MV-4-11 (cell line): ENCODE results near the gene TTC28.
"Not testable (repeated sequence)": the region's sequence is repeated elsewhere in the genome, so short reads cannot be mapped to it uniquely, and the experiment has no call there.

Source experiments
- DNase-seq: peaks from one replicate; lab custom pipeline; 2025; lab: John Stamatoyannopoulos, UW

TTC28 gene

DNA sequence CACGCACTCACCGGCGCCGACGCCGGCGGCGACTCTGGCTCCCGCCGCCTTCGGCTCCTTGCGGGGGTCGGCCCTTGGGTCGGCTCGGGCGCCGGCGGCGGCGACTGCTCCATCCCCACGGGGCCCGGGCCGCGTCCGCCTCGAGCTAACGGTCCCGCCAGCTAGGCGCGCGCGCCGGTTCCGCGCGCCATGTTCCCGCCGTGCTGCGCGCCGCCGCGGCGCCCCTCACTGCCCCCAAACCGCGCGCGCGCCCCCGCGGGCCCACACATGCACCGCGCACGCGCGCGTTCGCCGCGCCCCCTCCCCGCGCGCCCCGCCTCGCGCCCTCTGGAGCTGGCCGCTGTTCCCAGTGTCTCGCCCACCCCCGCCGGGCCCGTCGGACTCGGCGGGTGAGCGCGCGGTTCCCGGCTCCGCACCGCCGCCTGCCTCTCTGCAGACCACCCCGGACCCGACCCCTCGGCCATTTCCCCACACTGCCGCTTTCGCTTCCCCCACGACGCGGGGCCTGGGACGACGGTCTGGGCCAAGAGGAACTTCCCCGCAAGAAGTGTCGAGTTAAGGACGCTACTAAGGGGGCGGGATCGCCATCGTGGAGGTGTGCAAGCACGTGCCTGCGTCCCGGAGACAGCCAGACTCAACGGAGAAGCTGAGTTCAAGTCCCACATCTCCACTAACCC, at the start of gene TTC28:
Gene TTC28, minus strand, starts transcription at position 230 of the 677 bp plus-strand sequence. Its CDS starts 117 bp downstream, at position 113.
- DNase-seq: peak; percentile 67

GRCh38 chr22:28728621-28729313, 49.1 kb upstream of the TTC28 start:
- no peak for DNase-seq

- DNase-seq: no peak
Observed at GRCh38 chr22:28728002-28728401, 48.4 kb upstream of the TTC28 start.

- no peak for DNase-seq
Observed at GRCh38 chr22:28718044-28718443, 38.4 kb upstream of the TTC28 start.

GRCh38 chr22:28716686-28717085, 37.0 kb upstream of the TTC28 start:
- DNase-seq: no peak

- DNase-seq: no peak
Observed at GRCh38 chr22:28715611-28716010, 36.0 kb upstream of the TTC28 start.

DNA sequence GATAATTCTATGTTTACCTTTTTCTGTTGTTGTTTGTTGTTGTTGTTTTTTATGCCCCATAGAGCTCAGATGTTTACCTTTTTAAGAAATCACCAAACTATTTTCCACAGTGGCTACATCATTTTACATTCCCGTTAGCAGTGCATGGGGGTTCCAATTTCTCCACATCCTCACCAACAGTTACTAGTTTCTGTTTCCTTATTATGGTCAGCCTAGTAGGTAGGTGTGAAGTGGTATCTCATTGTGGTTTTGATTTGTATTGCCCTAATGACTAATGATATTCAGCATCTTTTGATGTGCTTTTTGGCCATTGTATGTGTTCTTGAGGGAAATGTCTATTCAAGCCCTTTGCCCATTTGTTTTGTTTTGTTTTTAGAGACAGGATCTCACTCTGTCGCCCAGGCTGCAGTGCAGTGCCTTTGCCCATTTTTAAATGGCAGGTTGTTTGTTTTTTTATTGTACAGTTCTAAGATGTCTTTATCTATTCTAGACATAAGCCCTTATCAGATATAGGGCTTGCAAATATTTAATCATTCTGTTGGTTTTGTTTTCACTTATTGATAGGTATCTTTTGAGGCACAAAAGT, 34.5 kb upstream of the TTC28 start:
- no peak for DNase-seq

GRCh38 chr22:28711820-28712777, 32.5 kb upstream of the TTC28 start:
- peak; percentile 51 for DNase-seq

DNA sequence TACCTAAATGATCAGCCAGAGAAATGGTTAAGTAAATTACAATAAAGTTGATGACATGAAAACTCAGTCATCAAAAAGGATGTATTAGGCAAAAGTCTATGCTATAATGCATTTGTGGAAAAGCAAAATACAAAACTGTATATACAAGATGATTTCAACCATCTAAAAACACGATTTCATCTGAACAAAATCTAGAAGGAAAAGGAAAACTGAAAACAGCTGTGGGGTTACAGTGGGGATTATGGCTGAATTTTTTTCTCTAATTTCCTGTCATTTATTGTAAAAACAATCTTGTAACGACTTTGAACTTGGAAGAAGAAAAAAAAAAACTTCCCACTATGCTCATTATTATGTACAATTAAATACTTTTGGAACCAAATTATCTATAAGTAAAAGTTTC, 31.7 kb upstream of the TTC28 start:
- no peak for DNase-seq

- no peak for DNase-seq
Observed at GRCh38 chr22:28710576-28711191, 31.0 kb upstream of the TTC28 start.

- no peak for DNase-seq
Observed at GRCh38 chr22:28710107-28710506, 30.5 kb upstream of the TTC28 start.

GRCh38 chr22:28706845-28707244, 27.2 kb upstream of the TTC28 start:
- no peak for DNase-seq

- no peak for DNase-seq
Observed at GRCh38 chr22:28703436-28703835, 23.8 kb upstream of the TTC28 start.

DNA sequence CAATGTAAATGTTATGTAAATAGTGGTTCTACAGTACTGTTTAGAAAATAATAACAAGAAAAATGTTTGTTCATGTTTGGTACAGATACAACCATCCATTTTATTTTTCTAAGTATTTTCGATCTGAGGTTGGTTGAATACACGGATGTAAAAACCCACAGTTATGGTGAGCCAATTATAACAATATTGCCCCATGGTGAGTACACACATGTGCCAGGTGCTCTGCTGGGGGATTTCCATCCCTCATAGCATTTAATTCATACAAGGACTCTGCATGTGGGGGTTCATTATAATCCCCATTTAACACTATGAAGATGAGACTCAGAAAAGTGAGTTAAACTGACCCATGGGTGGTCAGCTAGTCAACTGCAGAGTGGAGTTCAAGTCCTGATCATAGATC, 23.3 kb upstream of the TTC28 start:
- DNase-seq: no peak

- not testable (repeated sequence) for DNase-seq
Observed at GRCh38 chr22:28693041-28693760, 13.6 kb upstream of the TTC28 start.

DNA sequence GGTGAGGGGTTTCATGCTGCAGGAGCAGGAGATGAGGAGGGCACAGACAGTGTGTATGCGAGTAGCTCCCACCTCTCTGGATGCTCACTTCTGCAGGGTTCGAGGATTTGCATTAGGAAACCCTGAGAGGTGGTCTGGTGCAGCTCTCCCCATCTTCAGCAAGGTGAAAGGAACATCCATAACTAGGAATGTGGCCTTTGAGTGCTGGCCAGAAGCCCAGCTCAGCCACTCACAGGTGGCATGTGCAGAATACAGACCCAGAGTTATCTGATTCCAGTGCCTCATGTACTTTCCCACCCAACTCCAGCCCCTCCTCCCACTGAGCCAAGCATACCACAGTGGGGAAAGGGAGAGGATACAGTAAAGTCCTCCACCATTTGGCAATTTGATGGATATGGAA, 10.2 kb upstream of the TTC28 start:
- DNase-seq: not testable (repeated sequence)

- peak; percentile 80 for DNase-seq
Observed at GRCh38 chr22:28682966-28683365, 3.3 kb upstream of the TTC28 start.

DNA sequence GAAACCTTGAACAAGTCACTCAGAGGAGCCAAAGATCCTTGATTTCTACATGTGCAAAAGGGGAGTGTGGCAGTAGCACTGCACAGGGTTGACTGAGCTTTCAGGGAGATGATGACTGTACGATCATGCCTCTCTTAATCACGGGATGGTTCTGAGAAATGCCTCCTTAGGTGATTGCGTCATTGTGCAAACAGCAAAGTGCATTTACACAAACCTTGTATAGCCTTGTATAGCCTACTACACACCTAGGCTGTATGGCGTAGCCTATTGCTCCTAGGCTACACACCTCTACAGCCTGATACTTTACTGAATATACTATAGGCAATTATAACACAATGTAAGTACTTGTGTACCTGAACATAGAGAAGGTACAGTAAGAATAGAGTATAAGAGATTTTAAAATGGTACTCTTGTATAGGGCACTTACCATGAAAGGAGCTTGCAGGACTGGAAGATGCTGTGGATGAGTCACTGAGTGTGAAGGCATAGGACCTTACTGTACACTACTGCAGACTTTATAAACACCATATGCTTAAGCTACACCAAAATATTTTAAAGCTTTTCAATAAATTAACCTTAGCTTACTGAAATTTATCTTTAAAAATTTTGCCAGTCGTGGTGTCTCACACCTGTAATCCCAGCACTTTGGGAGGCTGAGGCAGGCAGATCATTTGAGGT, 1.3 kb upstream of the TTC28 start:
- DNase-seq: peak; percentile 53

DNA sequence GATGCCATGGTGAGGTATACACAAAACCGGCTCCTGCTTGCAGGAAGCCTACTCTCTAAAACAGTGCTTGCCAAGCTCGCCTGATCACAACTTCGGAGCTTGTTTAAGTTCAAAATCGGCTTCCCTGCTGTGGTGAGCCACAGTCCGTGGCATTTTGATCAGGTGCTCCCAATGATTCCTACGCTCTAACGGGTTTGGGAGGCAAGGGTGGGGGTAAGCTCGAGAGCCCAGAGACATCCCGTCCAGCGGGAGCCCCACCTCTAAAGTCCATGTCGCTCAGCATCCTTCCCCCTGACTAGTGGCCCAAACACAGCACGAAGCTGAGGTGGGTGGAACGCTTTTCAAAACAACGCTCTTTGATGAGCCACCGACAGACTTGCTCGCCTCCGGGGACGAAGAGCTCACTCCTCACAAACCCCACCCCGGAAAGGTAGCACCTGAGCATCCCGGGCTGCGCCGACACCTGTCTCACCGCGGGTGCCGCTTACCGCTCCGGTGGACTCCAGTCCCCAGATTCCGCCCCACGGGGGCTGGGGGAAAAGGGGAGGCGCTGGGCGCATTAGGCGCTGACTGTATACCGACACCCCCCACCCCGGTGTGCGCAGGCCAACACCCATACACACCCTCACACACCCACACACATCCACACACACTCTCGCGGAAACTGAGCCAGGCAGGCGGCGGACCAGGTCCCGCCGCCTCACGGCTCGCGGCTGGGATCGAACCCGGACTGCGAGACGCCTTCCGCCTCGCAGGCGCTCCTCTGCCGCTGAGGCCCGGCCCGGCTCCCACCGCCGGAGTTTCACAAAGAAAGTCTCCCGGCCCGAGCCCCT, 646 bp downstream of the TTC28 start:
- not testable (repeated sequence) for DNase-seq
